HG03103 (cell line): ENCODE measurements around the gene MIS12.

ENCODE experiments used
- ATAC-seq: cut with Tn5 transposase; IDR thresholded peaks from one replicate; pipeline ENCODE4 v1.9.1; 2021; ENCODE audit warnings: low read depth; ENCODE audit not compliant: unreplicated experiment

Gene MIS12

GRCh38 chr17:5486206-5487124 lies at the start of gene MIS12:
Gene MIS12 (plus strand): TSS chr17:5486566. CDS start chr17:5488863, 2,297 bp downstream.
- ATAC-seq, result peak; percentile 81

GRCh38 chr17:5437721-5438317 lies 48.5 kb upstream of the MIS12 start:
- no peak for ATAC-seq

- ATAC-seq, result peak; percentile 83
These were observed 47.5 kb upstream of the MIS12 start, which contains the start of gene C1QBP for GRCh38 chr17:5438716-5439445. Gene C1QBP (minus strand): TSS chr17:5439155. CDS start chr17:5439073, 82 bp downstream.

GRCh38 chr17:5439446-5439764 lies 47.0 kb upstream of the MIS12 start:
- no peak for ATAC-seq

GRCh38 chr17:5443728-5444127 lies 42.6 kb upstream of the MIS12 start:
- ATAC-seq, result no peak

- no peak for ATAC-seq
These were observed 42.2 kb upstream of the MIS12 start for GRCh38 chr17:5444209-5444608.

- no peak for ATAC-seq
These were observed 39.6 kb upstream of the MIS12 start for GRCh38 chr17:5446786-5447185.

- ATAC-seq, result no peak
These were observed 21.5 kb upstream of the MIS12 start for GRCh38 chr17:5464717-5465507.

- ATAC-seq, result no peak
These were observed 20.1 kb upstream of the MIS12 start for GRCh38 chr17:5466295-5466694.

- no peak for ATAC-seq
These were observed 18.9 kb upstream of the MIS12 start for GRCh38 chr17:5467416-5467815.

GRCh38 chr17:5468075-5468473 lies 18.3 kb upstream of the MIS12 start:
- ATAC-seq, result peak; percentile 13

GRCh38 chr17:5472511-5472910 lies 13.9 kb upstream of the MIS12 start:
- ATAC-seq, result no peak

GRCh38 chr17:5473906-5474305 lies 12.5 kb upstream of the MIS12 start:
- ATAC-seq, result no peak

GRCh38 chr17:5478992-5479391 lies 7.4 kb upstream of the MIS12 start:
- ATAC-seq, result no peak

GRCh38 chr17:5480962-5481361 lies 5.4 kb upstream of the MIS12 start:
- no peak for ATAC-seq

- ATAC-seq, result no peak
These were observed 4.9 kb upstream of the MIS12 start for GRCh38 chr17:5481451-5481850.

- peak; percentile 8 for ATAC-seq
These were observed 828 bp upstream of the MIS12 start, which contains the start of gene DERL2 for GRCh38 chr17:5485270-5486205. Gene DERL2 (minus strand): TSS chr17:5486178. CDS start chr17:5486161, 17 bp downstream.

GRCh38 chr17:5488752-5489151 lies 2.4 kb downstream of the MIS12 start:
- no peak for ATAC-seq

GRCh38 chr17:5492970-5493369 lies 6.6 kb downstream of the MIS12 start:
- no peak for ATAC-seq
